Subcutaneous adipose tissue (tissue), 4 donors: ENCODE measurements around the gene WDR64. TPM values are rescaled to one million over a fixed set of nuclear protein-coding genes. Genes with fewer than 3 reads are reported as not detected.

Experiments used
- CTCF ChIP-seq: fragments of 450-650 bp; IDR thresholded peaks from one replicate; pipeline ENCODE4 v1.5.1; 2016; ENCODE audit warnings: low read depth, mild to moderate bottlenecking, control low read depth, antibody characterized with exemption, moderate library complexity
- total RNA-seq, 4 donors: library from RNA; depleted of rRNA; stranded (reverse); fragments of >200 nt; gene quantifications; one replicate each; pipeline ENCODE4 v1.1.0, GENCODE V29; 2016

The WDR64 gene
- total RNA-seq, 4 donors from 2014 or later, result not detected

- no peak for TF ChIP-seq CTCF
Measured at GRCh38 chr1:241817331-241817792, 165.3 kb downstream of the WDR64 start.

GRCh38 chr1:241817956-241818612, 166.0 kb downstream of the WDR64 start:
- no peak for TF ChIP-seq CTCF

GRCh38 chr1:241819340-241819866, 167.3 kb downstream of the WDR64 start:
- TF ChIP-seq CTCF, result no peak

- no peak for TF ChIP-seq CTCF
Measured at GRCh38 chr1:241821363-241821762, 169.3 kb downstream of the WDR64 start.

GRCh38 chr1:241822846-241823245, 170.8 kb downstream of the WDR64 start:
- TF ChIP-seq CTCF, result no peak

- TF ChIP-seq CTCF, result no peak
Measured at GRCh38 chr1:241823925-241824324, 171.8 kb downstream of the WDR64 start.

GRCh38 chr1:241825581-241825980, 173.5 kb downstream of the WDR64 start:
- no peak for TF ChIP-seq CTCF
